IMR-90 (cell line): ENCODE results near the gene OPCML. TPM values are rescaled to one million over a fixed set of nuclear protein-coding genes. Genes with fewer than 3 reads are reported as not detected.

ENCODE experiments used
- ATAC-seq: fragments of 200-7000 bp; cut with Tn5 transposase; 2 replicates; pipeline ENCODE4 v1.9.1; 2020; ENCODE audit warnings: low read depth, mild to moderate bottlenecking, moderate library complexity
- BruUV-seq: library from RNA; stranded (reverse); fragments of 400-500 nt; replicated peaks from 2 replicates; lab custom pipeline; 2021; lab: Mats Ljungman, UMichigan
- CTCF ChIA-PET: fragments of 300-600 bp; formaldehyde crosslinking; extraction: SDS; loops from one replicate; lab custom pipeline; 2021; ENCODE audit warnings: antibody characterized with exemption; lab: Yijun Ruan, JAX
- POLR2A ChIA-PET: fragments of 300-600 bp; sonication (Branson Sonifier 250); formaldehyde crosslinking; loops from one replicate; lab custom pipeline; 2022; ENCODE audit warnings: antibody characterized with exemption; ENCODE audit not compliant: unreplicated experiment; lab: Charles Lee
- DNase-seq: peaks from one replicate; pipeline ENCODE4 v3.0.0; 2013
- H2AFZ ChIP-seq: replicated peaks from 2 replicates; pipeline ENCODE3; 2013; ENCODE audit warnings: low read length, mild to moderate bottlenecking; ENCODE audit not compliant: poor library complexity
- H2AK5ac ChIP-seq: 2 replicates; pipeline ENCODE4 v1.6.1; 2013; ENCODE audit warnings: low read depth, low read length, inconsistent platforms
- H2AK9ac ChIP-seq: replicated peaks from 2 replicates; pipeline ENCODE3; 2013; ENCODE audit warnings: mild to moderate bottlenecking, low read depth, low read length, moderate library complexity; ENCODE audit not compliant: poor library complexity
- H2BK120ac ChIP-seq: 2 replicates; pipeline ENCODE4 v1.6.1; 2013; ENCODE audit warnings: low read depth, low read length, inconsistent platforms
- H2BK15ac ChIP-seq: 3 replicates; pipeline ENCODE4 v1.6.1; 2013; ENCODE audit warnings: low read depth, low read length, inconsistent platforms
- H2BK20ac ChIP-seq: 2 replicates; pipeline ENCODE4 v1.6.1; 2013; ENCODE audit warnings: low read depth, mild to moderate bottlenecking, inconsistent platforms, low read length, moderate library complexity
- H2BK5ac ChIP-seq: 2 replicates; pipeline ENCODE4 v1.6.1; 2013; ENCODE audit warnings: mild to moderate bottlenecking, low read depth, low read length, inconsistent platforms; ENCODE audit not compliant: poor library complexity, severe bottlenecking
- H3K14ac ChIP-seq: replicated peaks from 2 replicates; pipeline ENCODE4 v1.6.1; 2013; ENCODE audit warnings: low read depth, low read length, inconsistent platforms
- H3K18ac ChIP-seq: 2 replicates; pipeline ENCODE4 v1.6.1; 2013; ENCODE audit warnings: low read depth, low read length, control low read depth
- H3K23ac ChIP-seq: 2 replicates; pipeline ENCODE4 v1.6.1; 2013; ENCODE audit warnings: low read depth, low read length, inconsistent platforms
- H3K27ac ChIP-seq: 2 replicates; pipeline ENCODE4 v1.5.1; 2013; ENCODE audit warnings: mild to moderate bottlenecking, control low read depth, low read length; ENCODE audit not compliant: insufficient read depth
- H3K27me3 ChIP-seq: 2 replicates; pipeline ENCODE4 v1.6.1; 2013; ENCODE audit warnings: low read length; ENCODE audit not compliant: control insufficient read depth, insufficient read depth
- H3K36me3 ChIP-seq: 2 replicates; pipeline ENCODE4 v1.6.1; 2013; ENCODE audit warnings: low read length, mixed read lengths; ENCODE audit not compliant: control insufficient read depth, insufficient read depth
- H3K4ac ChIP-seq: 2 replicates; pipeline ENCODE4 v1.6.1; 2013; ENCODE audit warnings: low read depth, low read length, inconsistent platforms
- H3K4me1 ChIP-seq: 2 replicates; pipeline ENCODE4 v1.6.1; 2013; ENCODE audit warnings: low read length, mixed read lengths; ENCODE audit not compliant: control insufficient read depth, insufficient read depth
- H3K4me2 ChIP-seq: 2 replicates; pipeline ENCODE4 v1.6.1; 2013; ENCODE audit warnings: low read depth, mild to moderate bottlenecking, control low read depth, low read length, moderate library complexity
- H3K4me3 ChIP-seq: 2 replicates; pipeline ENCODE4 v1.5.1; 2013; ENCODE audit warnings: low read depth, mild to moderate bottlenecking, control low read depth, low read length, moderate library complexity; ENCODE audit not compliant: insufficient read depth
- H3K56ac ChIP-seq: 2 replicates; pipeline ENCODE4 v1.6.1; 2013; ENCODE audit warnings: low read length, inconsistent platforms; ENCODE audit not compliant: insufficient read depth; ENCODE audit errors: extremely low read depth
- H3K79me1 ChIP-seq, 2 experiments: 2 replicates each; pipeline ENCODE4 v1.6.1; 2013; ENCODE audit warnings: low read length in 2 of 2, inconsistent platforms in 1 of 2, low read depth in 1 of 2
- H3K9ac ChIP-seq: 2 replicates; pipeline ENCODE4 v1.6.1; 2013; ENCODE audit warnings: low read depth, low read length, control low read depth
- H3K9me1 ChIP-seq: 2 replicates; pipeline ENCODE4 v1.6.1; 2013; ENCODE audit warnings: low read length, inconsistent platforms; ENCODE audit not compliant: insufficient read depth
- H3K9me3 ChIP-seq: 2 replicates; pipeline ENCODE4 v1.6.1; 2013; ENCODE audit warnings: low read length; ENCODE audit not compliant: control insufficient read depth, insufficient read depth
- H4K20me1 ChIP-seq: 2 replicates; pipeline ENCODE4 v1.6.1; 2013; ENCODE audit warnings: low read length, inconsistent platforms; ENCODE audit not compliant: insufficient read depth
- H4K5ac ChIP-seq: 2 replicates; pipeline ENCODE4 v1.6.1; 2013; ENCODE audit warnings: mild to moderate bottlenecking, low read depth, low read length, control low read depth
- H4K8ac ChIP-seq, 2 experiments: 2 replicates each; pipeline ENCODE4 v1.6.1; 2013; ENCODE audit warnings: low read depth in 2 of 2, low read length in 2 of 2, control low read depth in 1 of 2, inconsistent platforms in 1 of 2
- H4K91ac ChIP-seq: 2 replicates; pipeline ENCODE4 v1.6.1; 2013; ENCODE audit warnings: low read depth, low read length, inconsistent platforms; ENCODE audit not compliant: insufficient read depth
- BHLHE40 ChIP-seq: fragments of 150-350 bp; IDR thresholded peaks from 2 replicates; pipeline ENCODE4 v1.6.1; 2016; ENCODE audit warnings: mild to moderate bottlenecking, low read depth, low read length
- CEBPB ChIP-seq: IDR thresholded peaks from 2 replicates; pipeline ENCODE4 v1.6.1; 2012; ENCODE audit warnings: low read depth, low read length, improper control_type of control experiment
- CTCF ChIP-seq: conservative IDR thresholded peaks from 2 replicates; pipeline ENCODE4 v1.5.1; 2012; ENCODE audit warnings: mild to moderate bottlenecking, low read depth, low read length, improper control_type of control experiment
- ELK1 ChIP-seq: fragments of 150-350 bp; IDR thresholded peaks from 2 replicates; pipeline ENCODE4 v1.6.1; 2016; ENCODE audit warnings: low read depth, mild to moderate bottlenecking, low read length, moderate library complexity, borderline replicate concordance
- MAFK ChIP-seq: IDR thresholded peaks from 2 replicates; pipeline ENCODE4 v1.6.1; 2012; ENCODE audit warnings: low read depth, low read length, improper control_type of control experiment
- MAZ ChIP-seq: IDR thresholded peaks from 2 replicates; pipeline ENCODE4 v1.6.1; 2012; ENCODE audit warnings: low read depth, mild to moderate bottlenecking, low read length, improper control_type of control experiment, moderate library complexity, borderline replicate concordance
- MXI1 ChIP-seq: IDR thresholded peaks from 2 replicates; pipeline ENCODE4 v1.6.1; 2012; ENCODE audit warnings: low read depth, mild to moderate bottlenecking, low read length, moderate library complexity, borderline replicate concordance
- NFE2L2 ChIP-seq: fragments of 150-350 bp; IDR thresholded peaks from 2 replicates; pipeline ENCODE4 v1.6.1; 2016; ENCODE audit warnings: low read depth, mild to moderate bottlenecking, low read length
- POLR2A ChIP-seq: IDR thresholded peaks from 2 replicates; pipeline ENCODE4 v1.6.1; 2012; ENCODE audit warnings: mild to moderate bottlenecking, low read depth, low read length
- RAD21 ChIP-seq: IDR thresholded peaks from 2 replicates; pipeline ENCODE4 v1.6.1; 2012; ENCODE audit warnings: low read length, improper control_type of control experiment
- RCOR1 ChIP-seq: IDR thresholded peaks from 2 replicates; pipeline ENCODE4 v1.6.1; 2012; ENCODE audit warnings: mild to moderate bottlenecking, low read length, improper control_type of control experiment; ENCODE audit not compliant: insufficient replicate concordance
- RFX5 ChIP-seq: IDR thresholded peaks from 2 replicates; pipeline ENCODE4 v1.8.0; 2012; ENCODE audit warnings: low read depth, mild to moderate bottlenecking, low read length, moderate library complexity
- SMC3 ChIP-seq: fragments of 150-350 bp; IDR thresholded peaks from 2 replicates; pipeline ENCODE4 v1.6.1; 2016; ENCODE audit warnings: low read depth, mild to moderate bottlenecking, antibody characterized with exemption, low read length, moderate library complexity
- USF2 ChIP-seq: fragments of 150-350 bp; IDR thresholded peaks from 2 replicates; pipeline ENCODE4 v1.6.1; 2017; ENCODE audit warnings: mild to moderate bottlenecking, antibody characterized with exemption, low read length, low read depth
- WGBS, 2 experiments: methylation state at CpG; one replicate each; pipeline versions ENCODE4 v1.1.5 to v1.1.7; 2013; ENCODE audit warnings: missing lambda C conversion rate in 2 of 2; ENCODE audit not compliant: insufficient read length in 1 of 2; ENCODE audit errors: extremely low coverage in 2 of 2; 5-methylcytosine and 5-hydroxymethylcytosine counted together
- dilution Hi-C: fragments of 300-500 bp; cut with HindIII; formaldehyde crosslinking; loops from one replicate; pipeline ENCODE4 v1.14.3; 2018; ENCODE audit warnings: low sequenced_read_pairs; ENCODE audit not compliant: unreplicated experiment
- in situ Hi-C: fragments of 300-500 bp; cut with MboI; formaldehyde crosslinking; loops from 3 replicates; pipeline ENCODE4 v1.14.3; 2019; ENCODE audit warnings: low sequenced_read_pairs, inconsistent platforms, mixed read lengths
- intact Hi-C: fragments of 100-400 bp; cut with micrococcal nuclease; formaldehyde crosslinking; loops from 2 replicates; pipeline ENCODE4 v1.10.0; 2022
- polyA plus RNA-seq, 3 experiments: library from polyadenylated mRNA; depleted of rRNA; stranded (reverse); fragments of >200 nt; gene quantifications; 2 replicates each; pipeline ENCODE4 v1.2.3, GENCODE V29; 2012; ENCODE audit warnings: low replicate concordance in 1 of 3
- total RNA-seq: library from RNA; depleted of rRNA; stranded (reverse); fragments of >200 nt; gene quantifications from 2 replicates; pipeline ENCODE4 v1.2.3, GENCODE V29; 2012

OPCML gene
- total and polyA plus RNA-seq, 2 of the 4 experiments (the other 2 are of a cell fraction): under 0.01 to 2.6 TPM

- dilution Hi-C loops (no loop called here), intact Hi-C loops (no loop called here), in situ Hi-C loops (no loop called here)
- Histone ChIP-seq H2AK5ac (no peak overlapping the region), H4K91ac (no peak overlapping the region), H3K79me1 (no peaks in the 10 kb centered on the region), H3K14ac (no peak overlapping the region), H2AFZ (no peak overlapping the region), H3K27ac (no peak overlapping the region), H4K5ac (no peak overlapping the region), H2BK5ac (no peak overlapping the region), H2BK120ac (no peak overlapping the region), H3K4me2 (no peak overlapping the region), H3K23ac (no peak overlapping the region), H4K8ac (no peak overlapping the region), H3K18ac (no peak overlapping the region), H2AK9ac (no peak overlapping the region), H3K9me3 (peaks cover 45% of the 10 kb centered on the region), H3K36me3 (no peaks in the 10 kb centered on the region), H2BK15ac (no peak overlapping the region), H4K20me1 (no peaks in the 10 kb centered on the region), H2BK20ac (no peak overlapping the region), H3K27me3 (no peaks in the 10 kb centered on the region), H3K9ac (no peak overlapping the region), H3K4me1 (no peaks in the 10 kb centered on the region), H3K56ac (no peak overlapping the region), H3K9me1 (no peaks in the 10 kb centered on the region), H3K4me3 (no peak overlapping the region), H3K4ac (no peak overlapping the region)
- no peak for DNase-seq
- BruUV-seq: no TSS peak
- TF ChIP-seq RFX5 (no peak), BHLHE40 (no peak), CEBPB (no peak), POLR2A (no peak), MAZ (no peak), ELK1 (no peak), MXI1 (no peak), RAD21 (no peak), RCOR1 (no peak), USF2 (no peak), NFE2L2 (no peak), CTCF (no peak), SMC3 (no peak), MAFK (no peak)
- ATAC-seq: no peak
- CTCF ChIA-PET: no interaction called here
- 80% methylated on average over 5 of the region's 8 CpGs; no CpG with 5 or more reads in 1 of the 2 experiments for WGBS, 2 experiments
- POLR2A ChIA-PET: no interaction called here
Measured at GRCh38 chr11:133239575-133239974, 292.7 kb downstream of the OPCML start.
